Osteoblast (primary cell): Measurements from ENCODE around the gene PLEKHG3. TPM values are rescaled to one million over a fixed set of nuclear protein-coding genes. Genes with fewer than 3 reads are reported as not detected.

Source experiments
- DNase-seq: peaks from one replicate; pipeline ENCODE4 v3.0.0; 2011; ENCODE audit warnings: low spot score, mixed read lengths; ENCODE audit not compliant: insufficient read length; ENCODE audit errors: missing footprints
- H2AFZ ChIP-seq: 2 replicates; pipeline ENCODE4 v1.6.0; 2011; ENCODE audit warnings: mild to moderate bottlenecking, low read length
- H3K27ac ChIP-seq: 2 replicates; pipeline ENCODE4 v1.5.1; 2011; ENCODE audit warnings: mild to moderate bottlenecking, low read depth, low read length, moderate library complexity
- H3K27me3 ChIP-seq: 2 replicates; pipeline ENCODE4 v1.6.0; 2012; ENCODE audit warnings: mild to moderate bottlenecking, control low read depth, inconsistent platforms, low read length, moderate library complexity; ENCODE audit not compliant: insufficient read depth
- H3K36me3 ChIP-seq: 2 replicates; pipeline ENCODE4 v1.5.1; 2011; ENCODE audit warnings: mild to moderate bottlenecking, low read length, control low read depth, moderate library complexity; ENCODE audit not compliant: insufficient read depth
- H3K4me1 ChIP-seq: 2 replicates; pipeline ENCODE4 v1.5.1; 2011; ENCODE audit warnings: mild to moderate bottlenecking, low read length, control low read depth, moderate library complexity; ENCODE audit not compliant: insufficient read depth
- H3K4me2 ChIP-seq: 2 replicates; pipeline ENCODE4 v1.6.0; 2011; ENCODE audit warnings: mild to moderate bottlenecking, low read length; ENCODE audit not compliant: insufficient read depth
- H3K4me3 ChIP-seq: fragments of 200-600 bp; sonication (generic); 3 replicates; pipeline ENCODE4 v1.5.1; 2012; ENCODE audit warnings: mild to moderate bottlenecking, low read length, inconsistent platforms; ENCODE audit not compliant: insufficient read depth
- H3K79me2 ChIP-seq: 2 replicates; pipeline ENCODE4 v1.6.0; 2012; ENCODE audit warnings: mild to moderate bottlenecking, low read length, control low read depth, inconsistent platforms; ENCODE audit not compliant: insufficient read depth
- H3K9me3 ChIP-seq: 2 replicates; pipeline ENCODE4 v1.5.1; 2011; ENCODE audit warnings: low read depth, low read length, control low read depth
- H4K20me1 ChIP-seq: 2 replicates; pipeline ENCODE4 v1.6.0; 2012; ENCODE audit warnings: mild to moderate bottlenecking, low read length, control low read depth; ENCODE audit not compliant: insufficient read depth
- CTCF ChIP-seq: IDR thresholded peaks from 2 replicates; pipeline ENCODE4 v1.5.1; 2011; ENCODE audit warnings: mild to moderate bottlenecking, low read depth, low read length, moderate library complexity; ENCODE audit errors: extremely low read depth
- total RNA-seq: library from RNA; depleted of rRNA; stranded (reverse); fragments of >200 nt; gene quantifications from 2 replicates; pipeline ENCODE4 v1.2.3, GENCODE V29; 2012

The PLEKHG3 gene
- total RNA-seq, 1 donor: 5.4 TPM

- no peak overlapping the region for H3K4me2 ChIP-seq
- H2AFZ ChIP-seq: peak overlapping the region; percentile 51
- no peaks in the 10 kb centered on the region for H3K36me3 ChIP-seq
- H3K9me3 ChIP-seq: no peaks in the 10 kb centered on the region
- H3K27ac ChIP-seq: peak overlapping the region; percentile 4
- DNase-seq: no peak
- H4K20me1 ChIP-seq: no peaks in the 10 kb centered on the region
- no peaks in the 10 kb centered on the region for H3K27me3 ChIP-seq
- H3K79me2 ChIP-seq: no peaks in the 10 kb centered on the region
- peaks cover 13% of the 10 kb centered on the region for H3K4me1 ChIP-seq
- TF ChIP-seq CTCF: no peak
- H3K4me3 ChIP-seq: no peak overlapping the region
These were observed 24.1 kb upstream of the PLEKHG3 start for GRCh38 chr14:64680013-64680713.

GRCh38 chr14:64680714-64681065 lies 23.5 kb upstream of the PLEKHG3 start:
- H3K9me3 ChIP-seq: no peaks in the 10 kb centered on the region
- H3K36me3 ChIP-seq: no peaks in the 10 kb centered on the region
- peaks cover 13% of the 10 kb centered on the region for H3K4me1 ChIP-seq
- H4K20me1 ChIP-seq: no peaks in the 10 kb centered on the region
- H3K27me3 ChIP-seq: no peaks in the 10 kb centered on the region
- H3K4me2 ChIP-seq: no peak overlapping the region
- H2AFZ ChIP-seq: peak overlapping the region; percentile 51
- H3K4me3 ChIP-seq: no peak overlapping the region
- H3K27ac ChIP-seq: peak overlapping the region; percentile 4
- no peak for TF ChIP-seq CTCF
- DNase-seq: no peak
- no peaks in the 10 kb centered on the region for H3K79me2 ChIP-seq

DNA sequence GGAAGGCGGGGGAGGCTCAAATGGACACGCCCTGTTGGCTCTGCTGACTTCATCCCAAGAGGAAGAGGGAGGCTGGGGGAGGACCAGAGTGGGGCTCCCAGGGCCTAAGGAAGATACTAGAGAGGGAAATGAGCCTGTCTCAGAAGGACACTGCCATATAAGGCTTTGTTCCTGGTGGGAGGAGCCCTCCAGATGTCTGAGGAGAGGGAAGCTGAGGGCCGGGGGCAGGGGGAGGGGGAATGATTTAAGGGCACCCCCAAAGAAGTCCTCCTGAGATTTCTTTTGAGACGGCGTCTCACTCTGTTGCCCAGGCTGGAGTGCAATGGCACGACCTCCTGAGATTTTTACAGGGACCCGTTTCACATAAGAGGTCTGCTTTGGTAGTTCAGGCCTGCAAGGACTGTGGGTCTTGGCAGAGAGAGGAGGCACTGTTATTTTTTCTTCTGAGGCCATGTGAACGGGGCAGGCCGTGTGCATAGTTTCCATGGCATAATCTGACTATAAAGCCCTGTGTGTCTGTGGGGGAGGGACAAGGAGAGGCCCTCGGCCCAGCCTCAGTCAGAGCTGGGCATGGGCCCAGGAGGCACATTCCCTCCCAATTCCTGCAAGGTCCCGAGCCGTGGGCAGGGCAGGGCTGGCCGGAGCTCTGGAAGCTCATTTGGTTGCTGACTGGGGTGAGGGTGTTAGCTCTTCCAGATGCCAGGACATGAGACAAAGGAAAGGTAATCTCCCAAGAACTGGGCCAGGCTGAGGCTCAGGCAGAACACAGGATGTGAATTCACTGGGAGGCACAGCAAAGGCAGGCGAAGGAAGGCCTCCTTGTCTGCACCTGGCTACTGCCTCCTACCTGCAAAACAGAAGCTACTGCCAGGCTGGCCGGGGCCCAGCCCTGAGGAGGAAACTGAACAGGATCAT lies 22.2 kb upstream of the PLEKHG3 start:
- Histone ChIP-seq H3K36me3 (no peaks in the 10 kb centered on the region), H3K4me1 (peaks cover 13% of the 10 kb centered on the region), H3K4me2 (no peak overlapping the region), H3K27me3 (no peaks in the 10 kb centered on the region), H3K9me3 (no peaks in the 10 kb centered on the region), H3K79me2 (no peaks in the 10 kb centered on the region), H2AFZ (peak overlapping the region; percentile 6), H3K27ac (no peak overlapping the region), H4K20me1 (no peaks in the 10 kb centered on the region), H3K4me3 (no peak overlapping the region)
- no peak for TF ChIP-seq CTCF
- DNase-seq: peak; percentile 92

DNA sequence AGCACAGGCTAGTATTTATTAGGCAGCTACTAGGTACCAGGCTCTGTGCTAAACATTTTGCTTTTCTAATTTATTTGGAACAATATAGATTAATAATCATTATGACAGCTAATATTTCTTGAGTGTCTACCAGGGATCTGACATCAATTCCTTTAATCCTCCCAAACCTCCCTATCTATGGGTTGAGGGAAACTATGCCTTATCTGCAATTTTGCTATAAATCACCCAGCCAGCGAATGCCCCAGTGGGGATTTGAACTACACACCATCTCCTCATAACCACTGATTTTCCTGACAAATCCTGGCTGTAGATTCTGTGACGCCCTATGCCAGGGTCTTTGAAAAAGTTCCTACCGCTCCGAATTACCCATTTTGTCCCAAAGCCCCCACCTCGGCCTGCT lies 21.4 kb upstream of the PLEKHG3 start:
- no peak overlapping the region for H3K4me3 ChIP-seq
- no peaks in the 10 kb centered on the region for H4K20me1 ChIP-seq
- no peaks in the 10 kb centered on the region for H3K79me2 ChIP-seq
- H3K27me3 ChIP-seq: peaks cover 3% of the 10 kb centered on the region
- H3K4me2 ChIP-seq: no peak overlapping the region
- peaks cover 13% of the 10 kb centered on the region for H3K4me1 ChIP-seq
- no peak for TF ChIP-seq CTCF
- H3K27ac ChIP-seq: no peak overlapping the region
- no peaks in the 10 kb centered on the region for H3K36me3 ChIP-seq
- DNase-seq: no peak
- no peak overlapping the region for H2AFZ ChIP-seq
- H3K9me3 ChIP-seq: no peaks in the 10 kb centered on the region
